Uterus (tissue), 2 donors: Measurements from ENCODE around the gene FKBP4.

Experiments
- POLR2A ChIP-seq, 2 donors: fragments of 450-650 bp; IDR thresholded peaks; one replicate each; pipeline ENCODE4 v1.6.1; 2016; ENCODE audit warnings: antibody characterized with exemption in 2 of 2, mild to moderate bottlenecking in 1 of 2, moderate library complexity in 1 of 2
- TF ChIP-seq, protein P1 (sequence below), 4 experiments: fragments of 200-600 bp in 2 of 4; fragments of 450-650 bp in 2 of 4; sonication (generic) in 2 of 4; IDR thresholded peaks; one replicate each; pipeline ENCODE4 v1.5.1; 2016 to 2019; ENCODE audit warnings: antibody characterized with exemption in 4 of 4, mild to moderate bottlenecking in 2 of 4, moderate library complexity in 1 of 4

DNA sequence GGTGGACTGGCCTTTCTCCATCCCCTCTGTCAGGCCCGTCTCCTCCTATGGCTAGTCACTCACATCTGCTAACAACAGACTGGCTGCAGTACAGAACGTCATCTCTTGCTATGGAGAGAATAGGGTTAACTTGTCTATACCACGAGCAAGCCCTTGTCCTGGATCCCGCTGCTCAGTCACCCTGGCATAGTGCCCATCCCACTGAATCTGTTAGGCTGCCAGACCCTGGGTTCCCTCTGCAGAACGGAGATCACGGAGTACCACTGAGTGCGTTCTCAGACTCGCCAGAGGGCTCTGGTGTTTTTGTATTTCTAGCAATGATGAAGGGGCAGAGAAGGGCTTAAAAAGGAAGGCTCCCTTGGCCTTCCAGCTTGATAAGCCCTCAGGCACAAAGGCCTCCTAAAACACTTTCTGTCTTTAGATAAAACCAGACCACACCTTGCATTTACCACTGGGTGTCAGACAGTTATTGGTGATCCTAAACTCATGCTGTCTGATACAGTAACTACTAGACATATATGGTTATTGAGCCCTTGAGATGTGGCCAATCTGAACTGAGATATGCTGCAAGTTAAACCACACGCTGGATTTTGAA, 46.4 kb downstream of the FKBP4 start:
- TF ChIP-seq, protein P1, sequence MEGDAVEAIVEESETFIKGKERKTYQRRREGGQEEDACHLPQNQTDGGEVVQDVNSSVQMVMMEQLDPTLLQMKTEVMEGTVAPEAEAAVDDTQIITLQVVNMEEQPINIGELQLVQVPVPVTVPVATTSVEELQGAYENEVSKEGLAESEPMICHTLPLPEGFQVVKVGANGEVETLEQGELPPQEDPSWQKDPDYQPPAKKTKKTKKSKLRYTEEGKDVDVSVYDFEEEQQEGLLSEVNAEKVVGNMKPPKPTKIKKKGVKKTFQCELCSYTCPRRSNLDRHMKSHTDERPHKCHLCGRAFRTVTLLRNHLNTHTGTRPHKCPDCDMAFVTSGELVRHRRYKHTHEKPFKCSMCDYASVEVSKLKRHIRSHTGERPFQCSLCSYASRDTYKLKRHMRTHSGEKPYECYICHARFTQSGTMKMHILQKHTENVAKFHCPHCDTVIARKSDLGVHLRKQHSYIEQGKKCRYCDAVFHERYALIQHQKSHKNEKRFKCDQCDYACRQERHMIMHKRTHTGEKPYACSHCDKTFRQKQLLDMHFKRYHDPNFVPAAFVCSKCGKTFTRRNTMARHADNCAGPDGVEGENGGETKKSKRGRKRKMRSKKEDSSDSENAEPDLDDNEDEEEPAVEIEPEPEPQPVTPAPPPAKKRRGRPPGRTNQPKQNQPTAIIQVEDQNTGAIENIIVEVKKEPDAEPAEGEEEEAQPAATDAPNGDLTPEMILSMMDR (IDR thresholded peaks at IDR 0.05), result no peak
- TF ChIP-seq POLR2A (IDR thresholded peaks at IDR 0.05), result no peak
